CD4-positive, alpha-beta T cell treated with Interleukin-17A for 1 hour (primary cell): ENCODE results near the gene TRIM8.

Experiments used
- DNase-seq: peaks from one replicate; pipeline ENCODE4 v3.0.0-alpha.2; 2020

The TRIM8 gene, protein sequence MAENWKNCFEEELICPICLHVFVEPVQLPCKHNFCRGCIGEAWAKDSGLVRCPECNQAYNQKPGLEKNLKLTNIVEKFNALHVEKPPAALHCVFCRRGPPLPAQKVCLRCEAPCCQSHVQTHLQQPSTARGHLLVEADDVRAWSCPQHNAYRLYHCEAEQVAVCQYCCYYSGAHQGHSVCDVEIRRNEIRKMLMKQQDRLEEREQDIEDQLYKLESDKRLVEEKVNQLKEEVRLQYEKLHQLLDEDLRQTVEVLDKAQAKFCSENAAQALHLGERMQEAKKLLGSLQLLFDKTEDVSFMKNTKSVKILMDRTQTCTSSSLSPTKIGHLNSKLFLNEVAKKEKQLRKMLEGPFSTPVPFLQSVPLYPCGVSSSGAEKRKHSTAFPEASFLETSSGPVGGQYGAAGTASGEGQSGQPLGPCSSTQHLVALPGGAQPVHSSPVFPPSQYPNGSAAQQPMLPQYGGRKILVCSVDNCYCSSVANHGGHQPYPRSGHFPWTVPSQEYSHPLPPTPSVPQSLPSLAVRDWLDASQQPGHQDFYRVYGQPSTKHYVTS

DNA sequence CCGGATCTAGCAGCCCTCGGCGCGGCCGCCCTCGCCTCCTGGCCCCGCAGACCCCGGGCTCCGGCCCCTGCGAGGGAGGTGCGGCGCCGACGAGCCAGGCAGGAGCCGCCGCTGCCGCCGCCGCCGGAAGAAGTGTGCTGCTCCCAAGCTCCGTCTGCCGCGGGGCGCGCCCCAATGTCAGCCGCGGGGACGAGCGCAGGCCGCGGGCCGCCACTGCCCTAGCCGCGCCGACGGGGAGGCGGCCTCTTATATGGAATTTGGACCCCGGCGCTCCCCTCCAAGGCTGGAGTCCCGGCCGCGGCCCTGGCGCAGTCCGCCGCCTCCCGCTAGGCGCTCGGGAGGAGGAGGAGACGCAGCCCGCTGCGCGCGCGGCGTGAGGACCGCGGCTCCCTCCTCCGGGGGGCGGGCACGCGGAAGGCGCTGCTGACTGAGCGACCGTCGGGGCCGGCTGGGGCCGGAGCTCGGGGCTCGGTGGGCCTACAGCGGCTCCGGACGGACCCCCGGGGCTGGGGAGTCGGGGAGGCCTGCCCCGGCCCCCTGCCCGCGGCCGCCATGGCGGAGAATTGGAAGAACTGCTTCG lies at the start of gene TRIM8:
Gene TRIM8, plus strand, starts transcription at position 414 of the 580 bp plus-strand sequence. Its CDS starts 139 bp downstream, at position 553.
- DNase-seq: peak; percentile 55

DNA sequence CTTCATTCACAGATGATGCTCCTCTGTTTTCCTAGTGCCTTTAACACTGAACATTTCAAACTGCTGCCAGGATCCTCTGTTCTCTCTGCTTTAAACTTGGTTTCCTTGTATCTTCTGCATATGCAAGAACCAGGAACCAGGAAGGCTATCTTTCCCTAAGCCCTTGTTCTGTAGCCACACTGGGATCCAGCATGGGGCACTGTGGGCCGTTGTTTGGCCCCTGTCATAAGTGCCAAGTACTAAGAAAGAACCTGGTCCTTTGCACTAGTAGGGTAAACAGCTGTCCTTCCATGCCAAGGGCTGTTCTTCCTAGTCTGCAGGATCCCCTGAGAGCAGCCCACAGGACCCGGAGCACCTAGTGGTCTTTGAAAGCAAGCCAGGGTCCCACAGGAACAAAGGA lies 49.0 kb upstream of the TRIM8 start:
- DNase-seq: no peak

DNA sequence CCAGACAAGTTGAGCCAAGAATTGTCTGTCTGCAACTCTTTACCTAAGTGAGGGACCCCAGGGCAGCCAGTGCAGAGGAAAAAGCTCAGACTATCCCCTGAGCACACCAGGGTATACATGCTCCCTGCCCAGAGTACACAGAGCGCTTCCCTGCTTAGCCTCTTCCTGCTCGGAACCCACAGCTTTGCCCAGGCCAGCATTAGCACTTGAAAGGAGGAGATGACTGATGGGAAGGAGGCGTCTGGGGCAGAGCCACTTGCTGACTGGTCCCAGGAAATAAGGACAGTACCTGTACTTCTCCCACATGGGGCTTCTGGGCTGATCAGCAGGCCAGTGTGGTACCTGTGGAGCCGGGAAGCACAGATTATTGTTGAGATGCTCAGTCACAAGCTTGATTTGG lies 48.4 kb upstream of the TRIM8 start:
- DNase-seq: no peak

DNA sequence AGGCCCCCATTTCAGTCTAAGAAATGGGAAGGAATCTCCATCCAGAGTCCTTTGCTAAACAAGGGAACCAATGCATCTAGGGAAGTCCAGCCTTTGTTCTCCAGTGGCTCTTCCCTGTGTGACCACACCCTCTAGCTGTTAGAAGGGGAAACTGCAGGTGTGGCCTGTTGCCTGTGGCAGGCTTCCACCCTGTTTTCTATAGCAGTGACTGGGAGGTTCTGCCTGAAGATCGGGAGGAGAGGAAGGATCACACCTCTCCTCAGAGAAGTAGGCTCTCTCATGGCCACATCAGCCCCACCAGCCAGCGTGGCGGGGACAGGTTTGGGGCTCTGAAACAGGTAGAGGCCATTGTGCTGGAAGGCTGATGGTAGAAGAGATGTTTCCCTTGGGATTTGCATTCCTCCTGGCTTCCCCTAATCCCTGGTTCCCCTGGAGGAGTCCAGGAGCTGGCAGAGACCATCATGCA lies 47.7 kb upstream of the TRIM8 start:
- peak; percentile 41 for DNase-seq

DNA sequence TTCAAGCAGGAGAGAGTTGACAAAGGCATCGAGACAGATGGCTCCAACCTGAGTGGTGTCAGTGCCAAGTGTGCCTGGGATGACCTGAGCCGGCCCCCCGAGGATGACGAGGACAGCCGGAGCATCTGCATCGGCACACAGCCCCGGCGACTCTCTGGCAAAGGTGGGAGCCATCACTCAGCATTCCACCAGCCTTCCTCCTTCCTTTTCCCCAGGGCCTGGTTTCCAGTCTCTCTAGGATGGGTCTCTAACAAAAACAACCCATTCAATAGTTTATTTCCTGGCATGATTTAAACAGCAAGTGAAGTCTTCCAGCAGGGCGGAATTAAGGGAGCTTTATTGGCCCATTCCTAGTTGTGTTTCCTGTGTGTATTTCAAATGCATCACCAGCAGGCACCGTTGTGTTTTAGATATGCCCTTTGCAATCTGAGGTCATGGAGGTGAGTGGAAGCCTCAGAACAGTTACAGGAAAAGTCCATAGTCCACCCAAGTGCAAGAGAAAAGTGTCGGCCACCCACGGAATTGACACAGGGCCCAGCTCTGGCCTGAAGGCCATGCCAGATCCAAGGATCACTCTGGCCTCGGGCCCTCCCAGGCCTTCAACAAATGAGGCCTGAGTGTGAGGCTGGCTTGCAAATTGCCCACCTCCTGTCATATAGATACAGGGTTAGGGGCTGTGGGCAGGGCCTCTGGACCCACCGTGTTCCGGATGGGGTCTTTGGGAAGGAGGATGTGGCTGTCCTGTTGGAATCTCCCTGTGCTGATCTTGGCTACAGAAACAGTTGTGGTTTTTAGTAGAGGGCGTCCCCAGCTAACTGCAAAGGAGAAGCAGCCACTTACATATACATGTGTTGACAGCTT lies 46.9 kb upstream of the TRIM8 start:
- no peak for DNase-seq

DNA sequence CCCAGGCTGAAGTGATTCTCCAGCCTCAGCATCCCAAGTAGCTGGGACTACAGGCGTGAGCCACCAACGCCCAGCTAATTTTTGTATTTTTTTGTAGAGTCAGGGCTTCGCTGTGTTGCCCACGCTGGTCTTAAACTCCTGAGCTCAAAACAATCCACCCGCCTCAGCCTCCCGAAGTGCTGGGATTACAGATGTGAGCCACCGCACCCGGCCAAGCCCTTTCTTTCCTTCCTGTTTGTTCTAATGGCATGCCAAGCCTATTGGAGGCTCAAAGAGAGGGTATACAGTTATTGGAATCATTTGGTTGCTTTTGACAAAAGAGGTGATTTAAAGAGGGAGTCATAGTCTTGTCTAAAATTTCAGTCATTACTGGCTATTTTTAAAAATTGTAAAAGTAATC lies 46.0 kb upstream of the TRIM8 start:
- DNase-seq: no peak

DNA sequence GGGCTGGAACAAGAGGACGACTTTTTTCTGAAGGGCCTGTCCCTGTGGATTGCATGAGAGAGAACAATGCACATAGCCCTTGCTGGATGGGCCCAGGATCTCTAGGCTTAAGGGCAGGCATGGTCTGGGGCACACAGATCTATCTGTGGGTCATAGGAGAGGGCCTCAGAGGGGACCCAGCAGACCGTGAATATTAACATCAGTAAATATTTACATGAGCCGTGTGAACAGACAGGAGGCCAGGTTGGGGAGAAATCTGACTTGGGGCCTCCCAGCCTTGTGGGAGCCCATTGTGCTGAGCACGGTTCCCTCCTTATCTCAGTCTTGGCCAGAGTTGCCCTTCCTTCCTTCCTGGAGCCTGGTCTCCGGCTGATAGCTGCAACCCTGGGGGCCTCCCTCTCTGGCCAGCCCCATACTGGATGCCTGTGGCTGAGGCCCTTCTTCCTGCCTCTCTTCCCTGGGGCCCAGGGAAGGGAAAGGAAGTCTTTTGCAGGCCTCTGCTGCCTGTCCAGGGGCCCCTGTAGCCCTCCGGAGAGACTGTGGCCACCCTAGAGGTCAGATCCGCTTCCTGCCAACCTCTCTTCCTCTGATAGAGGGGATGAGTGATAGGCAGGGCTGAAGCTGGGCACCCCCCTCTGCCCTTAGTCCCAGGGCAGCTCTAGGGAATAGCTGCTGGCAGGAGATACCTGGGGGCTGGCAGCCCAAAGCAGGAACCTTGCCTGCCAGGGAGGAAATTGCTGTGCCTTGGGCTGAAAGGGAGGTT lies 44.5 kb upstream of the TRIM8 start:
- DNase-seq: no peak

DNA sequence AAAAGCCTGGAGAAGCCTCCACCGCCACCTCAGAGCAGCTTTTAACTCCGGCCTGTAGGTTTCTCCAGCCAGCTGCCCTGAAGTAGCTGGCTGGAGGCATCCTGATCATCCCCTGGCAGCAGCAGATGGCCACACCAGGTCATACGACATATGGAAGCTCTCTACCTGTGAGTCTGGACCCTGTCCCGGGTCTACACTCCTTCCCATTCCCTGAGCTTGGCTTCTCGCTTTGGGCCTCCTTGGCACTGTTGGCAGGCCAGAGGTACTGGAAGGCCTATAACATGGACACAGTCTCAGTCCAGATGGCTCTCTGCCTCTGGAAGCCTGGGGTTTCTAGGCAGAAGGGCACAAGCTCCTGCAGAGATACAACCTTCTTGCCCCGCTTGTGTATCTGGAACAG lies 43.5 kb upstream of the TRIM8 start:
- DNase-seq: no peak

DNA sequence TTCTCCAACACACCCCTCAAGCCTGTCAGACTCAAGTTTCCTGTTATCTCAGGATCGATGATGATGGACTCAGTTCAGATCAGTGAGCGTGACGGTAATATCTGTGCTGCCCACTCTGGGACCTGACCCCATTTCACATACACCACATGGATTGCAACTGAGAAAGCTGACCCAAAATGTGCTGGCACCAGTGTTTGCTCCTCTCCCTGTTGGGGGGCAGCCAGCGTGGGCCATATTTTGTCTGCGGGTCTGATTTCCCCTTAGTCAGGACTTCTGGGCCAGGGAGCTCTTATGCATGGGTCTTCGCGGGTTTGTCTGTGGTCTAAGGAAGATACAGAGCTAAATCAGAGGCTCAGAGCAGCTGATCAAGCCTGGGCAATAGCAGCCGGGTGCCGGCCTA lies 42.6 kb upstream of the TRIM8 start:
- DNase-seq: no peak

DNA sequence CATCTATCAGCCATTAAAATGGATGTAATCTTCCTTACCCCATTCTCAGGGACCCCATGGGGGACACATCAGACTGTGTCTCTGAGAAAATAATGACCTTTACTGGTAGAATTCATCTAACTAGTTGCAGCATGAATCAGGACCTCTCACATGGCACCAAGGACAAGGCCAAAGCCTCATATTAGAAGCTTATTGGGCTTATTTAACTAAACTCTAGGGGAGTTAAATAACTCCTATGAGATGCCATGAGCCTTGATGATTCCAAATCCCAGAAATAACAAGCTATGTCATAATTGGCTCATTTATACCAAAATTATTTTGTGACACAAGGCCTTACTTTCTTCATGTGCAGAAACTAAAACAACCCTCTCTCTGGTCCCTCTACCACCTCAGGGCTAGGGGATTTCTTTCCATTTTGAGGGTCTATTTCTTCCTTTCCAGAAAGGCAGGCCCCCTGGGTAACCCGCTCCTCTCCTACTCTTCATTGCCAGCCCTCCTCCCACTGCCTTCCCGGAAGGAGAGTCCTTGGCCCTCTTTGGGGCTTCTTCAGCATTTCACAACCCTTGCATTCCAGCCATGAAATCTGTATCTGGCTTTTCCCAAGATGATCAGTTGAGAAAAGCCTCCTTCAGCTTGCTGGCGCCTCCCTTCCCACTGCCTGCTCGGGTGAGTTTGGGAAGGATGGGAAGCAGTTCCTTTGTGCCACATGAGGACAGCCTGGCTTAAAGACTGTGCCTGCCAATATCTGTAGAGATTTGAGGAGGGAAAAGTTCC lies 41.8 kb upstream of the TRIM8 start:
- no peak for DNase-seq

DNA sequence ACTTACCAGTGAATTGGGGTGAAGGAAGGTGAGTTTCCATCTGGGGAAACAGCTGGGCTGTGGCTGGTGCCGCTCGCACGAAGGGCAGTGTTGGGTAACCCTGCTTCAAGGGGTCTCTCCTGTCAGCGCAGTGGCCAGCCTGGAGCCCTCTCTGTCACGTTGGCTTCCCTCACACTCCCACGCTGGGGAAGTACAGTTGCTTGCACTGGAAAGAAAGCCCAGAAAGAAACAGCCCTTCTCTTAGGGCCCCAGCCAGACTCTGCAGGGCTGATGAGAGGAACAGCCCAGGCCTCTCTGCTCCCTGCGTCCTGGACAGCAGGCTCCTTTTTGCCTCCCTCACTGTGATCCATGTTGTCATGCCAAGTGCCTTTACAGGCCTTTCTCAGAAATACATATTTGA lies 40.3 kb upstream of the TRIM8 start:
- no peak for DNase-seq

DNA sequence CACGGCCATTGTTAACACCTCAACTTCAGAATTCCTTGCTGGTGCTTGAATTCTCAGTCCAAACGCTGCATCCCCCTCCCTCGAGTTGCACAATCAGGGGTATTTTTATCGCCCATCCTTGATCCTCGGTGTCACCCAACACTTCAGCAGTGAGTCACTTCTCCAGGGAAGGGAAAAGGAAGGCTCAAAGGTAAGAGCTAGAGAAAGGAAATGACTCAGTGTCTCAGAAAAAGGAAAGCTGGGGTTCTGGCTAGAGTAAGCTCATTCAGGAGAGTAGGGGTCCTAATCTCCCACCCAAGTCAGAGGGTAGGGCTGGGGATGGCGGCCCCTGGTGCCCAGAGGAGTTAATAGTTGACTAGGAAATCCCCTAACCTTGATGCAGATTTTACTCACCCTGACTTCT lies 39.8 kb upstream of the TRIM8 start:
- DNase-seq: no peak

DNA sequence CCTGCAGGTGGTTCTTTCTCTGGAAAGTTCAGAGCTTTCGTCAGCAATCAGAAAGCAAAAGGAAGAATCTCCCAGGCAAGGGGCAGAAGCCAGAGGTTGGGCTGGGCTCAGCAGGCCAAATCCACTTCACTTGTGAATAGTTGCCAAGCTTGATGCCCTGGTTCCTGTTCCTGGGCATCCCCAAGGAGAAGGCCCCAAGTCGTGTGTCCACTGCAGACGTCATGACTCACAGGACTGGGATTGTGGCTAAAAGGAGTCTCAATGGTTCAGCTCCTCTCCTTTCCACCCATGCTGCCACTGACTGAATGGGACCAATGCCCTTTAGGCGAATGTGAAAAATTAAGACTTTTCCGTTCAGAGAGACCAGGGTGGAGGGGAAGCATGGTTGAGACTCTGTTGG lies 38.6 kb upstream of the TRIM8 start:
- no peak for DNase-seq

DNA sequence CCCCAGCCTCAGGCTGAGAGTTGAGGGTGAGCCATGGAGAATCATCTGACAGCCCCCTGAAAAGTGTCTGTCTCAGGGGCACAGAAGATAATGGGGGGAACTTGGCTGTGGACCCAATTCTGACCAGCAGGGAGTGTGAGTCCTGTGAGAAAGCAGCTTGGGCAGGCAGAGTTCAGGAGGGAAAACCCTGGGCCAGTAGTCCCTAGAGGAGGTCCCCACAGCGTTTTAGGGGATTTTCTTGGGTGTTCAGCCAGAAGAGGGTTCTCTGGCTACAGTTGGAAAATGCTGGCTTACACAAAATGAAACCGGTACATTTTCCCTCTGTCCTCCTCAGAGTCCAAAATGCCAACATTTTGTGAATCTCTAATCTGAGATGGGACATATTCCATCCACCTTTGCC lies 35.8 kb upstream of the TRIM8 start:
- DNase-seq: no peak

DNA sequence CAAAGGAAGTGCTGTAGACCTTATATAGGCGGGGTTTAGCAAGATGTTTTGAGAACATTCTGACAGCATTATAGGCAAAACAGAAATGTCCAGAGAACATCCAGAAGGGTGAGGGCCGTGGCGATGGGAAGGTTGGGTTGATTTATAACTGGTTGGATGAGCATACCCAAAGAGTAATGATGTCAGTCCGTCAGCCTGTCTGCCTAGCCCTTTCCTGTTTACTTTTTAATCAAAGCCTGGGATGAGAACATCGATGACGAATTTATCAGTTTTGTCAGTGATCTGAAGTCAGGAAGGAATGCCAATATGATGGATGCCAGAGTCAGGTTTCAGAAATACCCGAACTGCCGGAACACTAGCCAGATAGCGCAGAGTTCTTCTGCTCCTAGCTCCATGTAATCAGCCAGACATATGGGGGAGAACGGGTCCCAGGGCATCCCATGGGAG lies 33.8 kb upstream of the TRIM8 start:
- DNase-seq: peak; percentile 37

DNA sequence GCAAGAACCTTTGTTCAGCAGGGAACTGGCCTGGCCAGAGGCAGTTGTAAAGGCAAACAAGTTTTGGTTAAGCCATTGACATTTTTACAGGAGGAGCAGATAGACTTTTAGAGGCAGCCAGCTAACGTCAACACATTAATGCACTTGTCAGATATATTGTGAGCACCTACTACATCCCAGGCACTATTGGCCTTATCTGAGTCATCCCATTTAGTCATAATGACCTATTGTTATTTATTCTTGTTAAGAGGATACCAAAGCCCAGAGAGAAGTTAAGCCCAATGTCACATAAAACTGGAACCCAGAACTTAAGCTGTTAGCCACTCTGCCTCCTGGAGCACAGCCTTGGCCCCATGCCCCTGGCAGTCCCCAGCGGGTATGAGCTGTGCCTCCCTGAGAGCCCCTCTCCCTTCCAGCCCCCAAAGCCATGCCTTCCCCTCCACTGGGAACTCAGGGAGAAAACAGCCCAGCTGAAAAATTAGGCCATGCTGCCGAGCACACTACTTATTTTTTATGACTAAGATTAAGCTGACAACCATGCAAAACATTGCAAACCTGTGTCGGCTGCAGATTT lies 32.7 kb upstream of the TRIM8 start:
- no peak for DNase-seq

DNA sequence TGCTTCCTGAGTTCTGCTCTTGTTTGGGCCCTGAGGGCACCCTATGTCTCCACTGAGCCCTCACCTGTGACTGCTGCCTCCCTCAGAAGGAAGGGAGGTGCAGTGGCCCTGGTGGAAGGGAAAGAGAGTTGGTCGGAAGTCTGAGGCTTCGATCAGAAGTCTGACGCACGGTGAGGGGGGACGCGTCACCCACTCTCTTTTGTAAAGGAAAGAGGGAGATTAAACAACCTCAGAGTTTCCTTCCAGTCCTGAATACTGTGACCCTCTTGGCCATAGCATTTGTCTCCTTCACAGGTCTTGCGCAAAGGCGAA lies 31.4 kb upstream of the TRIM8 start:
- peak; percentile 63 for DNase-seq

DNA sequence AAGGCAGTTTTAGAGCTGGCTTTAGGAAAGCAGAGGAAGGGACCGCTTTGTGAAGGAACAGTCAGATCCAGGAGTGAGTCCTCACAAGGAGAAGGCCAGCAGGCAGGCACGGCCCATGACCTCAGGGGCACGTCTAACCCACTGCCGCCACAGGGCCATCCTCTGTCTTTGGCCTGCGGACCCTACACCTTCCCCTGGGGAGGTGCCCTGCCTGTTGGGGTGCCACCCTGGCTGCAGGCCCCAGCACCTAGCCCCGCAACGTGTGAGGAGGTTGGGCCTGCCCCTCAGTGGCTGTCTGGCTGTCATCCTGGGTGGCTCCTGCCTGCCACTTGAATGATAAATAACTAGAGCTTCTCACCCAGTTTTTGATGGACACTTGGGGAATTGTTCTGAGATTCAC lies 31.0 kb upstream of the TRIM8 start:
- DNase-seq: no peak

DNA sequence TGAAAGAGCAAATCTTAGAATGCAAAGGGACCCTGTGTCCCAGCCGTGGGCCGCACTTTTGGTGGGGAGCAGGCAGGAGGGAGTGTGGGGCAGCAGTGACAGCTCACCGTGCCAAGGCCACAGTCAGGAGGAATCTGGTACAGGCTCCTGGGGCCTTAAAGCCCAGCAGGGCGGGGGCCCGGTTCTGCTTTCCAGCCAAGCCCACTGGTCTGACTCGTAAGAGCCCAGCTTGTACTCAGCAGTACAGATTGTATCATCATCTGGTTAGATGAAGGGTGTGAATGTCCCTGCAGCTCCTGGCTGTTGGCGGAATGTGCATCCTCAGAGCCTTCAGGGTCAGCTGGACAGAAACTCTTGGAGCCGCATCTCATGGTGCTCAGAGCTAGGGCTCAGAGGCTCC lies 30.5 kb upstream of the TRIM8 start:
- no peak for DNase-seq

DNA sequence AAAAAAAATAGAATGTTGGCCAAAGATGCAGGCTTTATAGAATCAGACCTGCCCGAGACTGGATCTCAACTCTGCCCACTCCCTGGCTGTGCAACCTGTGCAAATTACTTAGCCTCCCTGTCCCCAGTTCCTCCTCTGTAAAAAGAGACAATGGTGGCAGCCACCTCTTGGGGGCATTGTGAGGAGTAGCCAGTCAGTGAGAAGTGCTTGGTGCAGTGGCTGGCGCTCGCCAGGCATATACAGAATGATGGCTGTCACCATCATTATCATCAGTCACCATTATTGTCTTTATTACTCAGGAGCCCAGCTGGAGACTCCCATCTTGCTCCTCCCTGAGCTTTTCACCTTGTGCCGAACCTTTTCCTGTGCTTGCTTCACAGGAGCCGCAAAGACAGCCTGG lies 29.4 kb upstream of the TRIM8 start:
- DNase-seq: no peak

DNA sequence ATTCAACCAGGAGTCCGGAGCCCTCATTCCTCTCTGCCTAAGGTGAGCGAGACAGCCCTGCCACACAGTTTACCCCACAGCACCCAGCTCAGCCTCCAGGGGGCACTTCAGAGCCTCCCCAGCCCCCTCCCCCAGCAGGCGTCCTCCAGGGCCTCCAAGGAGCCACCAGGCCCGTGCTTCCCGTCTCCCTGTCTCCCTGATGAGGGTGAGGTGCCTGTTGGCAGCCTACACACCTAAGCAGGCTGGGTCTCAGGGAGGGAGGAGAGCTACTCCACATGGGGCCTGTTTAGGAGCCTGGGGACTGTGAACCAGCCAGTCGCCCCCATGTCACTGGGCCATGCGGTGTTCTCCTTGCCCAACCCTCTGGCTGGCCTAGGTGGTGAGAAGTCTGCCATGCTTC lies 28.9 kb upstream of the TRIM8 start:
- DNase-seq: no peak
